WTC11 (cell line): Measurements from ENCODE around the gene DLGAP3.
"Not testable (repeated sequence)": the region's sequence is repeated elsewhere in the genome, so short reads cannot be mapped to it uniquely, and the experiment has no call there.

ENCODE experiments used
- CBFB ChIP-seq: sonication (generic); formaldehyde crosslinking; IDR thresholded peaks from 2 replicates; pipeline ENCODE4 v1.8.1; 2022; ENCODE audit warnings: mild to moderate bottlenecking, low read depth, missing genetic modification reagents
- CREB1 ChIP-seq: sonication (generic); formaldehyde crosslinking; IDR thresholded peaks from 2 replicates; pipeline ENCODE4 v1.8.0; 2023; ENCODE audit warnings: mild to moderate bottlenecking, missing genetic modification reagents
- CREM ChIP-seq: sonication (generic); formaldehyde crosslinking; IDR thresholded peaks from 2 replicates; pipeline ENCODE4 v1.8.1; 2022; ENCODE audit warnings: mild to moderate bottlenecking, missing genetic modification reagents, moderate library complexity
- ELF4 ChIP-seq: sonication (generic); formaldehyde crosslinking; IDR thresholded peaks from 2 replicates; pipeline ENCODE4 v1.8.1; 2022; ENCODE audit warnings: low read depth, mild to moderate bottlenecking, moderate library complexity, missing genetic modification reagents
- NR3C1 ChIP-seq: sonication (generic); formaldehyde crosslinking; conservative IDR thresholded peaks from 2 replicates; pipeline ENCODE4 v1.8.1; 2023; ENCODE audit warnings: low read depth, mild to moderate bottlenecking, missing genetic modification reagents
- ZNF263 ChIP-seq: sonication (generic); formaldehyde crosslinking; IDR thresholded peaks from 2 replicates; pipeline ENCODE4 v1.8.1; 2022; ENCODE audit warnings: low read depth, mild to moderate bottlenecking, moderate library complexity, missing genetic modification reagents
- ZNF317 ChIP-seq: sonication (generic); formaldehyde crosslinking; IDR thresholded peaks from 2 replicates; pipeline ENCODE4 v1.8.1; 2023; ENCODE audit warnings: low read depth, mild to moderate bottlenecking, moderate library complexity, missing genetic modification reagents, borderline replicate concordance
- TF ChIP-seq, protein P1 (sequence below): fragments of 200-600 bp; IDR thresholded peaks from 2 replicates; pipeline ENCODE4 v1.8.0; 2022; ENCODE audit warnings: antibody characterized with exemption
- TF ChIP-seq, protein P2 (sequence below): sonication (generic); formaldehyde crosslinking; IDR thresholded peaks from 2 replicates; pipeline ENCODE4 v1.8.1; 2023; ENCODE audit warnings: mild to moderate bottlenecking, missing genetic modification reagents, borderline replicate concordance
- TF ChIP-seq, protein P3 (sequence below): sonication (generic); formaldehyde crosslinking; IDR thresholded peaks from 2 replicates; pipeline ENCODE4 v1.8.0; 2022; ENCODE audit warnings: mild to moderate bottlenecking, missing genetic modification reagents
- TF ChIP-seq, protein P4 (sequence below): sonication (generic); formaldehyde crosslinking; IDR thresholded peaks from 2 replicates; pipeline ENCODE4 v1.8.1; 2023; ENCODE audit warnings: mild to moderate bottlenecking, missing genetic modification reagents, moderate library complexity

DNA sequence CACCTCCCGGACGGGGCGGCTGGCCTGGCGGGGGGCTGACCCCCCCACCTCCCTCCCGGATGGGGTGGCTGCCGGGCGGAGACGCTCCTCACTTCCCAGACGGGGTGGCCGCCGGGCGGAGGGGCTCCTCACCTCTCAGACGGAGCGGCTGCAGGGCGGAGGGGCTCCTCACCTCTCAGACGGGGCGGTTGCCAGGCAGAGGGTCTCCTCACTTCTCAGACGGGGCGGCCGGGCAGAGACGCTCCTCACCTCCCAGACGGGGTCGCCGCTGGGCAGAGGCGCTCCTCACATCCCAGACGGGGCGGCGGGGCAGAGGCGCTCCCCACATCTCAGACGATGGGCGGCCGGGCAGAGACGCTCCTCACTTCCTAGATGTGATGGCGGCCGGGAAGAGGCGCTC lies 38.2 kb upstream of the DLGAP3 start:
- not testable (repeated sequence) for TF ChIP-seq ZNF263, CREM, CBFB, ZNF317, ELF4, CREB1, NR3C1 (CRISPR knock-in tag)
- TF ChIP-seq, protein P1, sequence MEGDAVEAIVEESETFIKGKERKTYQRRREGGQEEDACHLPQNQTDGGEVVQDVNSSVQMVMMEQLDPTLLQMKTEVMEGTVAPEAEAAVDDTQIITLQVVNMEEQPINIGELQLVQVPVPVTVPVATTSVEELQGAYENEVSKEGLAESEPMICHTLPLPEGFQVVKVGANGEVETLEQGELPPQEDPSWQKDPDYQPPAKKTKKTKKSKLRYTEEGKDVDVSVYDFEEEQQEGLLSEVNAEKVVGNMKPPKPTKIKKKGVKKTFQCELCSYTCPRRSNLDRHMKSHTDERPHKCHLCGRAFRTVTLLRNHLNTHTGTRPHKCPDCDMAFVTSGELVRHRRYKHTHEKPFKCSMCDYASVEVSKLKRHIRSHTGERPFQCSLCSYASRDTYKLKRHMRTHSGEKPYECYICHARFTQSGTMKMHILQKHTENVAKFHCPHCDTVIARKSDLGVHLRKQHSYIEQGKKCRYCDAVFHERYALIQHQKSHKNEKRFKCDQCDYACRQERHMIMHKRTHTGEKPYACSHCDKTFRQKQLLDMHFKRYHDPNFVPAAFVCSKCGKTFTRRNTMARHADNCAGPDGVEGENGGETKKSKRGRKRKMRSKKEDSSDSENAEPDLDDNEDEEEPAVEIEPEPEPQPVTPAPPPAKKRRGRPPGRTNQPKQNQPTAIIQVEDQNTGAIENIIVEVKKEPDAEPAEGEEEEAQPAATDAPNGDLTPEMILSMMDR: not testable (repeated sequence)
- TF ChIP-seq, protein P2, sequence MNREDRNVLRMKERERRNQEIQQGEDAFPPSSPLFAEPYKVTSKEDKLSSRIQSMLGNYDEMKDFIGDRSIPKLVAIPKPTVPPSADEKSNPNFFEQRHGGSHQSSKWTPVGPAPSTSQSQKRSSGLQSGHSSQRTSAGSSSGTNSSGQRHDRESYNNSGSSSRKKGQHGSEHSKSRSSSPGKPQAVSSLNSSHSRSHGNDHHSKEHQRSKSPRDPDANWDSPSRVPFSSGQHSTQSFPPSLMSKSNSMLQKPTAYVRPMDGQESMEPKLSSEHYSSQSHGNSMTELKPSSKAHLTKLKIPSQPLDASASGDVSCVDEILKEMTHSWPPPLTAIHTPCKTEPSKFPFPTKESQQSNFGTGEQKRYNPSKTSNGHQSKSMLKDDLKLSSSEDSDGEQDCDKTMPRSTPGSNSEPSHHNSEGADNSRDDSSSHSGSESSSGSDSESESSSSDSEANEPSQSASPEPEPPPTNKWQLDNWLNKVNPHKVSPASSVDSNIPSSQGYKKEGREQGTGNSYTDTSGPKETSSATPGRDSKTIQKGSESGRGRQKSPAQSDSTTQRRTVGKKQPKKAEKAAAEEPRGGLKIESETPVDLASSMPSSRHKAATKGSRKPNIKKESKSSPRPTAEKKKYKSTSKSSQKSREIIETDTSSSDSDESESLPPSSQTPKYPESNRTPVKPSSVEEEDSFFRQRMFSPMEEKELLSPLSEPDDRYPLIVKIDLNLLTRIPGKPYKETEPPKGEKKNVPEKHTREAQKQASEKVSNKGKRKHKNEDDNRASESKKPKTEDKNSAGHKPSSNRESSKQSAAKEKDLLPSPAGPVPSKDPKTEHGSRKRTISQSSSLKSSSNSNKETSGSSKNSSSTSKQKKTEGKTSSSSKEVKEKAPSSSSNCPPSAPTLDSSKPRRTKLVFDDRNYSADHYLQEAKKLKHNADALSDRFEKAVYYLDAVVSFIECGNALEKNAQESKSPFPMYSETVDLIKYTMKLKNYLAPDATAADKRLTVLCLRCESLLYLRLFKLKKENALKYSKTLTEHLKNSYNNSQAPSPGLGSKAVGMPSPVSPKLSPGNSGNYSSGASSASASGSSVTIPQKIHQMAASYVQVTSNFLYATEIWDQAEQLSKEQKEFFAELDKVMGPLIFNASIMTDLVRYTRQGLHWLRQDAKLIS: not testable (repeated sequence)
- TF ChIP-seq, protein P3, sequence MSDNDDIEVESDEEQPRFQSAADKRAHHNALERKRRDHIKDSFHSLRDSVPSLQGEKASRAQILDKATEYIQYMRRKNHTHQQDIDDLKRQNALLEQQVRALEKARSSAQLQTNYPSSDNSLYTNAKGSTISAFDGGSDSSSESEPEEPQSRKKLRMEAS: not testable (repeated sequence)
- TF ChIP-seq, protein P4, sequence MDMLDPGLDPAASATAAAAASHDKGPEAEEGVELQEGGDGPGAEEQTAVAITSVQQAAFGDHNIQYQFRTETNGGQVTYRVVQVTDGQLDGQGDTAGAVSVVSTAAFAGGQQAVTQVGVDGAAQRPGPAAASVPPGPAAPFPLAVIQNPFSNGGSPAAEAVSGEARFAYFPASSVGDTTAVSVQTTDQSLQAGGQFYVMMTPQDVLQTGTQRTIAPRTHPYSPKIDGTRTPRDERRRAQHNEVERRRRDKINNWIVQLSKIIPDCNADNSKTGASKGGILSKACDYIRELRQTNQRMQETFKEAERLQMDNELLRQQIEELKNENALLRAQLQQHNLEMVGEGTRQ (CRISPR knock-in tag): not testable (repeated sequence)
